ENCODE data around the gene CNIH3.

The CNIH3 gene

DNA sequence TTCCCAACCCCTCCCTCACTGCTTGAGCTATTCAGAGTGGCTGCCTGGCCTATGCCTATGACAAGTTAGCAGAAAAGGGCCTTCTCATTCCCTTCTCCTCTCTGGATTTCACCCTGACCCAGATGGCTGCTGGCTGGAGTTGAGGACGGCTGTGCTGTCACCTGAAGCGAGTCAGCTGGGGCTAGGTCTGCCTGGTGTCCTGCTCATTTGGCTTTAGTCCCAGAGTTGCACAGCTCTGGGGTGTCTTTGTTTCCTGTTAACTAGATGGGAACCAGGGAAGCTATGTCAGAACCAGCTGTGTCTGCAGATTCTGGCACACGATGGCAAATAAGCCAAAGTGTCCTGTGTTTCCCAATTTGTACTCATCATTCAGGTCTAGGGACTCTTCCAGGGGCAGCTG is 52.9 kb downstream of the CNIH3 start:
- TF ChIP-seq EZH2phosphoT487 (IDR thresholded peaks at IDR 0.05; ENCODE audit: borderline replicate concordance, low read length) = no peak
- TF ChIP-seq, protein P1, sequence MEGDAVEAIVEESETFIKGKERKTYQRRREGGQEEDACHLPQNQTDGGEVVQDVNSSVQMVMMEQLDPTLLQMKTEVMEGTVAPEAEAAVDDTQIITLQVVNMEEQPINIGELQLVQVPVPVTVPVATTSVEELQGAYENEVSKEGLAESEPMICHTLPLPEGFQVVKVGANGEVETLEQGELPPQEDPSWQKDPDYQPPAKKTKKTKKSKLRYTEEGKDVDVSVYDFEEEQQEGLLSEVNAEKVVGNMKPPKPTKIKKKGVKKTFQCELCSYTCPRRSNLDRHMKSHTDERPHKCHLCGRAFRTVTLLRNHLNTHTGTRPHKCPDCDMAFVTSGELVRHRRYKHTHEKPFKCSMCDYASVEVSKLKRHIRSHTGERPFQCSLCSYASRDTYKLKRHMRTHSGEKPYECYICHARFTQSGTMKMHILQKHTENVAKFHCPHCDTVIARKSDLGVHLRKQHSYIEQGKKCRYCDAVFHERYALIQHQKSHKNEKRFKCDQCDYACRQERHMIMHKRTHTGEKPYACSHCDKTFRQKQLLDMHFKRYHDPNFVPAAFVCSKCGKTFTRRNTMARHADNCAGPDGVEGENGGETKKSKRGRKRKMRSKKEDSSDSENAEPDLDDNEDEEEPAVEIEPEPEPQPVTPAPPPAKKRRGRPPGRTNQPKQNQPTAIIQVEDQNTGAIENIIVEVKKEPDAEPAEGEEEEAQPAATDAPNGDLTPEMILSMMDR (IDR thresholded peaks at IDR 0.05; ENCODE audit: low read depth, low read length, poor library complexity, severe bottlenecking) = no peak

GRCh38 chr1:224669403-224669802 is 53.3 kb downstream of the CNIH3 start:
- Histone ChIP-seq H3K4me3 (ENCODE audit: low read length) (no peak overlapping the region), H3K4me2 (ENCODE audit: low read length) (no peak overlapping the region), H4K20me1 (ENCODE audit: control insufficient read depth, insufficient read depth, low read depth, low read length) (no peaks in the 10 kb centered on the region), H3K9me2 (replicated peaks; ENCODE audit: control insufficient read depth, low read length) (no peaks in the 10 kb centered on the region), H3F3A (ENCODE audit: control insufficient read depth, insufficient read depth) (no peaks in the 10 kb centered on the region), H3K27me3 (ENCODE audit: control insufficient read depth, low read length) (no peaks in the 10 kb centered on the region), H3K27ac (ENCODE audit: low read depth, low read length) (no peak overlapping the region), H3K36me3 (ENCODE audit: control insufficient read depth, low read length) (no peaks in the 10 kb centered on the region), H3K9me3 (ENCODE audit: control insufficient read depth, insufficient read depth, low read length) (no peaks in the 10 kb centered on the region), H3K79me2 (ENCODE audit: control insufficient read depth, low read length) (no peaks in the 10 kb centered on the region), H3K4me1 (ENCODE audit: control insufficient read depth, low read length) (no peaks in the 10 kb centered on the region)
- TF ChIP-seq, protein P1 (IDR thresholded peaks at IDR 0.05; ENCODE audit: low read depth, low read length, poor library complexity, severe bottlenecking) = no peak
- TF ChIP-seq EZH2phosphoT487 (IDR thresholded peaks at IDR 0.05; ENCODE audit: borderline replicate concordance, low read length) = no peak

More for the DNA sequence above, 52.9 kb downstream of the CNIH3 start:
- H3K4me2 ChIP-seq (ENCODE audit: low read length) = no peak overlapping the region
- H3K9me2 ChIP-seq (replicated peaks; ENCODE audit: control insufficient read depth, low read length) = no peaks in the 10 kb centered on the region
- no peaks in the 10 kb centered on the region for H3F3A ChIP-seq (ENCODE audit: control insufficient read depth, insufficient read depth)
- H4K20me1 ChIP-seq (ENCODE audit: control insufficient read depth, insufficient read depth, low read depth, low read length) = no peaks in the 10 kb centered on the region
- H3K9me3 ChIP-seq (ENCODE audit: control insufficient read depth, insufficient read depth, low read length) = no peaks in the 10 kb centered on the region
- H3K27ac ChIP-seq (ENCODE audit: low read depth, low read length) = no peak overlapping the region
- H3K4me3 ChIP-seq (ENCODE audit: low read length) = no peak overlapping the region
- H3K4me1 ChIP-seq (ENCODE audit: control insufficient read depth, low read length) = no peaks in the 10 kb centered on the region
- H3K79me2 ChIP-seq (ENCODE audit: control insufficient read depth, low read length) = no peaks in the 10 kb centered on the region
- no peaks in the 10 kb centered on the region for H3K27me3 ChIP-seq (ENCODE audit: control insufficient read depth, low read length)
- no peaks in the 10 kb centered on the region for H3K36me3 ChIP-seq (ENCODE audit: control insufficient read depth, low read length)

- H3K9me2 ChIP-seq (replicated peaks; ENCODE audit: control insufficient read depth, low read length) = no peaks in the 10 kb centered on the region
- H3K36me3 ChIP-seq (ENCODE audit: control insufficient read depth, low read length) = no peaks in the 10 kb centered on the region
- no peaks in the 10 kb centered on the region for H3K79me2 ChIP-seq (ENCODE audit: control insufficient read depth, low read length)
- H3K4me1 ChIP-seq (ENCODE audit: control insufficient read depth, low read length) = no peaks in the 10 kb centered on the region
- TF ChIP-seq, protein P1 (IDR thresholded peaks at IDR 0.05; ENCODE audit: low read depth, low read length, poor library complexity, severe bottlenecking) = no peak
- TF ChIP-seq EZH2phosphoT487 (IDR thresholded peaks at IDR 0.05; ENCODE audit: borderline replicate concordance, low read length) = no peak
- no peak overlapping the region for H3K27ac ChIP-seq (ENCODE audit: low read depth, low read length)
- H3F3A ChIP-seq (ENCODE audit: control insufficient read depth, insufficient read depth) = no peaks in the 10 kb centered on the region
- no peak overlapping the region for H3K4me3 ChIP-seq (ENCODE audit: low read length)
- no peaks in the 10 kb centered on the region for H3K9me3 ChIP-seq (ENCODE audit: control insufficient read depth, insufficient read depth, low read length)
- no peaks in the 10 kb centered on the region for H4K20me1 ChIP-seq (ENCODE audit: control insufficient read depth, insufficient read depth, low read depth, low read length)
- no peak overlapping the region for H3K4me2 ChIP-seq (ENCODE audit: low read length)
- no peaks in the 10 kb centered on the region for H3K27me3 ChIP-seq (ENCODE audit: control insufficient read depth, low read length)
These were observed 54.4 kb downstream of the CNIH3 start for GRCh38 chr1:224670506-224670905.

- no peak overlapping the region for H3K4me3 ChIP-seq (ENCODE audit: low read length)
- H3K36me3 ChIP-seq (ENCODE audit: control insufficient read depth, low read length) = no peaks in the 10 kb centered on the region
- H3K27ac ChIP-seq (ENCODE audit: low read depth, low read length) = no peak overlapping the region
- no peaks in the 10 kb centered on the region for H4K20me1 ChIP-seq (ENCODE audit: control insufficient read depth, insufficient read depth, low read depth, low read length)
- no peak overlapping the region for H3K4me2 ChIP-seq (ENCODE audit: low read length)
- H3K27me3 ChIP-seq (ENCODE audit: control insufficient read depth, low read length) = no peaks in the 10 kb centered on the region
- H3F3A ChIP-seq (ENCODE audit: control insufficient read depth, insufficient read depth) = no peaks in the 10 kb centered on the region
- no peaks in the 10 kb centered on the region for H3K9me2 ChIP-seq (replicated peaks; ENCODE audit: control insufficient read depth, low read length)
- no peaks in the 10 kb centered on the region for H3K9me3 ChIP-seq (ENCODE audit: control insufficient read depth, insufficient read depth, low read length)
- no peak for TF ChIP-seq EZH2phosphoT487 (IDR thresholded peaks at IDR 0.05; ENCODE audit: borderline replicate concordance, low read length)
- TF ChIP-seq, protein P1 (IDR thresholded peaks at IDR 0.05; ENCODE audit: low read depth, low read length, poor library complexity, severe bottlenecking) = no peak
- H3K79me2 ChIP-seq (ENCODE audit: control insufficient read depth, low read length) = no peaks in the 10 kb centered on the region
- no peaks in the 10 kb centered on the region for H3K4me1 ChIP-seq (ENCODE audit: control insufficient read depth, low read length)
These were observed 55.0 kb downstream of the CNIH3 start for GRCh38 chr1:224671076-224671475.
